ENCODE measurements around the gene CFAP69.

The CFAP69 gene

GRCh38 chr7:90231304-90231703, 13.7 kb upstream of the CFAP69 start:
- ATAC-seq (ENCODE audit: low read depth) (no peak), DNase-seq (ENCODE audit: low spot score) (no peak)
- no peaks in the 10 kb centered on the region for H3K27me3 ChIP-seq (ENCODE audit: insufficient read depth, poor library complexity, severe bottlenecking)
- H3K4me1 ChIP-seq (ENCODE audit: insufficient read depth, poor library complexity, severe bottlenecking), result no peaks in the 10 kb centered on the region
- H3K4me3 ChIP-seq (ENCODE audit: severe bottlenecking), result no peak overlapping the region
- no peaks in the 10 kb centered on the region for H3K36me3 ChIP-seq (ENCODE audit: low read depth)
- H3K27ac ChIP-seq (ENCODE audit: poor library complexity, severe bottlenecking), result no peak overlapping the region
- TF ChIP-seq, protein P1, sequence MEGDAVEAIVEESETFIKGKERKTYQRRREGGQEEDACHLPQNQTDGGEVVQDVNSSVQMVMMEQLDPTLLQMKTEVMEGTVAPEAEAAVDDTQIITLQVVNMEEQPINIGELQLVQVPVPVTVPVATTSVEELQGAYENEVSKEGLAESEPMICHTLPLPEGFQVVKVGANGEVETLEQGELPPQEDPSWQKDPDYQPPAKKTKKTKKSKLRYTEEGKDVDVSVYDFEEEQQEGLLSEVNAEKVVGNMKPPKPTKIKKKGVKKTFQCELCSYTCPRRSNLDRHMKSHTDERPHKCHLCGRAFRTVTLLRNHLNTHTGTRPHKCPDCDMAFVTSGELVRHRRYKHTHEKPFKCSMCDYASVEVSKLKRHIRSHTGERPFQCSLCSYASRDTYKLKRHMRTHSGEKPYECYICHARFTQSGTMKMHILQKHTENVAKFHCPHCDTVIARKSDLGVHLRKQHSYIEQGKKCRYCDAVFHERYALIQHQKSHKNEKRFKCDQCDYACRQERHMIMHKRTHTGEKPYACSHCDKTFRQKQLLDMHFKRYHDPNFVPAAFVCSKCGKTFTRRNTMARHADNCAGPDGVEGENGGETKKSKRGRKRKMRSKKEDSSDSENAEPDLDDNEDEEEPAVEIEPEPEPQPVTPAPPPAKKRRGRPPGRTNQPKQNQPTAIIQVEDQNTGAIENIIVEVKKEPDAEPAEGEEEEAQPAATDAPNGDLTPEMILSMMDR (IDR thresholded peaks at IDR 0.05; ENCODE audit: poor library complexity, severe bottlenecking), result no peak
- H3K9me3 ChIP-seq (ENCODE audit: severe bottlenecking), result no peaks in the 10 kb centered on the region

DNA sequence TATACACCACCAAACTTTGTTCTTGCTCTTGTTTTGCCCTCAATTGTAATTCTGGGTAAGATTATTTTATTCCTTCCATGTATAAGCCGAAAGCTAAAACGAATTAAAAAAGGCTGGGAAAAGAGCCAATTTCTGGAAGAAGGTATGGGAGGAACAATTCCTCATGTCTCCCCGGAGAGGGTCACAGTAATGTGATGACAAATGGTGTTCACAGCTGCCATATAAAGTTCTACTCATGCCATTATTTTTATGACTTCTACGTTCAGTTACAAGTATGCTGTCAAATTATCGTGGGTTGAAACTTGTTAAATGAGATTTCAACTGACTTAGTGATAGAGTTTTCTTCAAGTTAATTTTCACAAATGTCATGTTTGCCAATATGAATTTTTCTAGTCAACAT, 12.5 kb upstream of the CFAP69 start:
- H3K27me3 ChIP-seq (ENCODE audit: insufficient read depth, poor library complexity, severe bottlenecking), result no peaks in the 10 kb centered on the region
- ATAC-seq (ENCODE audit: low read depth), result no peak
- H3K9me3 ChIP-seq (ENCODE audit: severe bottlenecking), result no peaks in the 10 kb centered on the region
- H3K4me1 ChIP-seq (ENCODE audit: insufficient read depth, poor library complexity, severe bottlenecking), result no peaks in the 10 kb centered on the region
- TF ChIP-seq, protein P1 (IDR thresholded peaks at IDR 0.05; ENCODE audit: poor library complexity, severe bottlenecking), result no peak
- no peak overlapping the region for H3K27ac ChIP-seq (ENCODE audit: poor library complexity, severe bottlenecking)
- H3K4me3 ChIP-seq (ENCODE audit: severe bottlenecking), result no peak overlapping the region
- no peaks in the 10 kb centered on the region for H3K36me3 ChIP-seq (ENCODE audit: low read depth)
- no peak for DNase-seq (ENCODE audit: low spot score)

DNA sequence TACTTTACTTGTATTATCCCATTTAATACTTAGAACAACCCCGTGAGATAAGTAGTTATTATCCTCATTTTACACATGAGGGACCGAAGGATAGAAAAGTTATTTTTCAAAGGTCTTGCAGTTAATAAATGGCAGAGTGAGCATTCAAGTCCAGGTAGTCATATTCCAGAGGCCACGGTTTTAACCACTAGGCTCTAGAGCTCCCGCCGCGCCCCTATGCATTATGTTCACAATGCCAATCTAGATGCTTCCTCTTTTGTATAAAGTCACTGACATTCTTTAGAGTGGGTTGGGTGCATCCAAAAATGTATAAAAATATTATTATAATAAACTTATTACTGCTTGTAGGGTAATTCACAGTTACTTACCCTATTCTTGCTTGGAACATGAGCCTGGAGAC, 11.4 kb upstream of the CFAP69 start:
- no peak overlapping the region for H3K4me3 ChIP-seq (ENCODE audit: severe bottlenecking)
- no peak overlapping the region for H3K27ac ChIP-seq (ENCODE audit: poor library complexity, severe bottlenecking)
- H3K36me3 ChIP-seq (ENCODE audit: low read depth), result no peaks in the 10 kb centered on the region
- H3K27me3 ChIP-seq (ENCODE audit: insufficient read depth, poor library complexity, severe bottlenecking), result no peaks in the 10 kb centered on the region
- no peaks in the 10 kb centered on the region for H3K4me1 ChIP-seq (ENCODE audit: insufficient read depth, poor library complexity, severe bottlenecking)
- TF ChIP-seq, protein P1 (IDR thresholded peaks at IDR 0.05; ENCODE audit: poor library complexity, severe bottlenecking), result no peak
- ATAC-seq (ENCODE audit: low read depth) (no peak), DNase-seq (ENCODE audit: low spot score) (no peak)
- H3K9me3 ChIP-seq (ENCODE audit: severe bottlenecking), result no peaks in the 10 kb centered on the region

DNA sequence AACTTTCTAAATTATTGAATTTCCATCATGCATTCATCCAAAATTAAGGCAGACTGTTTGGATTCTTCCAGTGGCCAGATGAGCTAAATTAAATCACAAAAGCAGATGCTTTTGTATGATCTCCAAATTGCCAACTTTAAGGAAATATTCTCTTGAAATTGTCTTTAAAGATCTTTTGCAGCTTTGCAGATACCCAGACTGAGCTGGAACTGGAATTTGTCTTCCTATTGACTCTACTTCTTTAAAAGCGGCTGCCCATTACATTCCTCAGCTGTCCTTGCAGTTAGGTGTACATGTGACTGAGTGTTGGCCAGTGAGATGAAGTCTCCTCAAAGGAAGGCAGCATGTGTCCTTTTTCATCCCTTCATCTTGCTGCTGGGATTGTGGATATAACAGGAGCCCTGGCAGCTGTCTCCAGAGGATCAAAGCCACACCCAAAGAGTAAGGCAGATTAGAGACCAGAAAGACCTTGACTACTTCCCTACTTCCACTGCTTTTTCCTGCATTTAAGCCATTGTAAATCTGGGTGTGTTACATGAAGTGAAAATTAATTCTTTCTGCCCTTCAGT, 8.2 kb upstream of the CFAP69 start:
- ATAC-seq (ENCODE audit: low read depth), result no peak
- TF ChIP-seq, protein P1 (IDR thresholded peaks at IDR 0.05; ENCODE audit: poor library complexity, severe bottlenecking), result no peak
- Histone ChIP-seq H3K36me3 (ENCODE audit: low read depth) (no peaks in the 10 kb centered on the region), H3K27me3 (ENCODE audit: insufficient read depth, poor library complexity, severe bottlenecking) (no peaks in the 10 kb centered on the region), H3K27ac (ENCODE audit: poor library complexity, severe bottlenecking) (no peak overlapping the region), H3K4me1 (ENCODE audit: insufficient read depth, poor library complexity, severe bottlenecking) (peaks cover 3% of the 10 kb centered on the region), H3K4me3 (ENCODE audit: severe bottlenecking) (no peak overlapping the region), H3K9me3 (ENCODE audit: severe bottlenecking) (no peaks in the 10 kb centered on the region)
- no peak for DNase-seq (ENCODE audit: low spot score)

- Histone ChIP-seq H3K9me3 (ENCODE audit: severe bottlenecking) (no peaks in the 10 kb centered on the region), H3K36me3 (ENCODE audit: low read depth) (no peaks in the 10 kb centered on the region), H3K4me1 (ENCODE audit: insufficient read depth, poor library complexity, severe bottlenecking) (peaks cover 3% of the 10 kb centered on the region), H3K4me3 (ENCODE audit: severe bottlenecking) (no peak overlapping the region), H3K27me3 (ENCODE audit: insufficient read depth, poor library complexity, severe bottlenecking) (no peaks in the 10 kb centered on the region), H3K27ac (ENCODE audit: poor library complexity, severe bottlenecking) (no peak overlapping the region)
- ATAC-seq (ENCODE audit: low read depth) (no peak), DNase-seq (ENCODE audit: low spot score) (no peak)
- TF ChIP-seq, protein P1 (IDR thresholded peaks at IDR 0.05; ENCODE audit: poor library complexity, severe bottlenecking), result no peak
These were observed 7.0 kb upstream of the CFAP69 start for GRCh38 chr7:90238022-90238421.
